M059J (cell line): Measurements from ENCODE around the gene EPHA7. TPM values are rescaled to one million over a fixed set of nuclear protein-coding genes. Genes with fewer than 3 reads are reported as not detected.

Source experiments
- DNase-seq: peaks from one replicate; pipeline ENCODE4 v3.0.0-alpha.2; 2012; ENCODE audit warnings: low read depth
- total RNA-seq: library from RNA; depleted of rRNA; stranded (reverse); fragments of >200 nt; shearing (Covaris generic); gene quantifications from 2 replicates; pipeline ENCODE4 v1.2.3, GENCODE V29; 2014; rRNA removed

EPHA7 gene
- not detected in 2 replicates for total RNA-seq

DNA sequence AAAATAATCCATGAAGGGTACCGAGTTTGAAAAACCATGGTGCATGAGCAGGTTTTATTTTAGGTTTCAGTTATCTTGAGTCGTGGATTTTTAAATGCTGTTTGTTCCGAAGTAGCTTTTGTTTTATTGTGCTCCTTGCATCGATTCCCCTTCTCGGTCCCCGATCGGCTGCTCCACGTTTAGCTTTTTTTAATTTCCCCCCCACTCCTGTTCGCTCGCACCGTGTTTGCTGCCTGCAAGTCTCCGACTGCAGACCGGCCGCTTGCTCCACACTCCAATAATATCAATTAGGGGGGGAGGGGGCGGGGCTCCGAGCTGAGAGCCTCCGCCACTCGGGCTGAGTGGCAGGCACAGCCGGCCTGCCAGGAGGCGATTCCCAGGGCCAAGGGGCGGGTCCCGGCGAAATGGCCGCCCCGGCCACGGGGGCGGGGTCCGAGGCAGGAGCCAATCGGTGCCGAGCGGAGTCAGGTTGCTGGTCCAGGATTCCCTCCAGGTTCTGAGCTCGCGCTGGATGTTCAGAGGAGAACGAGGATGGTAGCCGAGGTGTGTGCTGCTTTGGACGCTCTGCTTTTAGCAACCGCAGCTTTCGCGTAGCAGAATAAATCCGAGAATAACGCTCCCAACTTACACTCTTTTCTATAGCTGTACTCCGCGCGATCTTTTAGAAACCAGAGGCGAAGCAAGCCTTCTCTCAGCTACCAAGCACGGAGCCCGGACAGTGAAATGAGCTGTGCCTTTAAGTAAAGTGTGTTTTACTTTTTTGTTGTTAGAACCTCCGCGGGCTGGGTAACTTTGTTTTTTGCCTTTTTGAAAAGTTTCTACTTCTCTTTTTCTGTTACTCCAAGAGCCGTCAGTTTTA lies at the start of gene EPHA7:
Gene EPHA7, minus strand, starts transcription at position 256 of the 859 bp plus-strand sequence. Its CDS starts 218 bp downstream, at position 38.
- DNase-seq: peak; percentile 76

- DNase-seq: no peak
Measured at GRCh38 chr6:93468291-93468690, 48.9 kb upstream of the EPHA7 start.

DNA sequence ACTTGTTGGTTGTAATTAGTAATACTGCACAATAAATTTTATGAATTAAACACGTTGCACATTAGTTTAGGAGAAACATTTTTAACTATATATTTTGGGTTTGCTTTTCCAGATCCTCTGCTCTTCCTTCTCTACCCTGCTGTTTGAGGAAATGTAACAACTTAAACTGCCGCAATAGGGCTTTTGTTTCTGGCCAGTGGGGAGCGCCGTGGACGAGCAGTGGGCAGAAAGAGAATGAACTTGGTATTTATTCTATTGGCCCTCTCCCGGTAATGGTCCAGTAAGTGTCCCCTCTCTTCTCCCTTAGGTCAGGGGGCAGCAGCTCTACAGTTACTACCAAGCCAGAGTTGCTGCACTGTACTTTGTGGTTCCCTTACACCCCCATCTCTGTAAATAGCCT lies 35.2 kb upstream of the EPHA7 start:
- no peak for DNase-seq

GRCh38 chr6:93453956-93454355 lies 34.6 kb upstream of the EPHA7 start:
- DNase-seq: no peak

- no peak for DNase-seq
Measured at GRCh38 chr6:93447874-93448273, 28.5 kb upstream of the EPHA7 start.

GRCh38 chr6:93437491-93437890 lies 18.1 kb upstream of the EPHA7 start:
- DNase-seq: no peak

GRCh38 chr6:93433592-93433991 lies 14.2 kb upstream of the EPHA7 start:
- DNase-seq: no peak

DNA sequence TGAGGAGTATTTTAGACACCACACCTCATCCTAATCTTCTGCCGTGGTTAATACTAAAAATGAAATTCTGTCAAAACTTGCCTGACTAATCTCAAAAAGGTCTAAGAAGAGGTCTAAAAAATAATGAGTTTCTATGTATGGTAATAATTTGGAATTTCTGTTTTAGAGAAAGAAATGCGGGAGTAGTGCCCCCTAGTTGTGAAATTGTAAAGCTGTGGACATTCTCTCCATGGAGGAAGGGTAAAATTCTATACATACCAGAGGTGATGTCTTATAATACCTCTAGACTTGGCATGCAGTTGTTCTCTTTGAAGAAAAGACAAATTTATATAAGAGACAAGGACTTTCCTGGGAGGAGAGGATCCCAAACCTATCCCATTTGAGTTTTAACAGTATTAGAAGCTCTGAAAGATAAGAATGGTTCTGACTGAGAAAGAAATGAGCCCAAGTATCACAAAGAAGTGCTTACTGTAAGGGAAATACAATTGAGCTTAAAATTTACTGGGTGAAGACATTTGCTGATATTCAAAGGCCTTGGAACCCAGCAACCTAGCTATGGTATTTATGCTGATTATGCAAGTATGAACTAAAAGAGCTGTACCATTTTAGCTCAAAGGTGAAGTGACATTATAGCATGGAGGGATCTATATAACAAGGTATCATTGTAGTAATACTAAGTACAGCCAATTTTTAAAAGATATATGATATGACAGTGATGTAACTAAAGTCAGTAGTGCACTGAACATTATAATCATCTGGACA lies 5.1 kb upstream of the EPHA7 start:
- no peak for DNase-seq

- DNase-seq: peak; percentile 21
Measured at GRCh38 chr6:93423542-93423941, 4.2 kb upstream of the EPHA7 start.

- no peak for DNase-seq
Measured at GRCh38 chr6:93420163-93420795, 920 bp upstream of the EPHA7 start.

- no peak for DNase-seq
Measured at GRCh38 chr6:93418408-93419303, 703 bp downstream of the EPHA7 start.

GRCh38 chr6:93418033-93418407 lies 1.3 kb downstream of the EPHA7 start:
- DNase-seq: no peak

DNA sequence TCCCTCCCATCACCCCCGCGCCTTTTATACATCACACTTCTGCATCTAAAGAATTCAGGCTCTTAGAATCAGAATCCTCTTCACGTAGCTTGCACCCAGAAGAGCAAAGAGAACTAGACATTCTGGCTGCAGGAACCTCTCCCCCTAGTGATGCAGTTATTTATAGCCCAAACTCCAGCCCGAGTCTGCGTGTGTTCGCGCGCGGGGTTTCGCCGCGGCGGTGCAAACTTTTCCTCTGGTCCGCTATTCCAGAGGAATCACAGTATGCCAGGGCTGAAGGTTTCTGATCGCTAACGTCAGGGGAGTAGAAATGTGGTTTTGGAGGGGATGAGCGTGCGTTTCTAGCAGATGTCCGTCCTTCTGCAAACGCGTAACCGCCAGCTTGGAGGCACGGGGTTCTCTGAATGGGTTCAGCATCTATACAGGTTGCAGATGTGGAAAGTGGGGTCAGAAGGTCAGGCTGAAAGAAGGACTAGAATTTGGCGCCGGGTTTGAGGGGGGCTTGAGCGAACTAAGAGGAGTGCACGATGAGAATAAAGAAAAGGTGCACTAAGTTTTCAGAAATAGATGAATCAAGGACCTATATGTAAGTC lies 1.8 kb downstream of the EPHA7 start:
- no peak for DNase-seq

- DNase-seq: peak; percentile 6
Measured at GRCh38 chr6:93416571-93417420, 2.6 kb downstream of the EPHA7 start.

GRCh38 chr6:93413190-93413589 lies 6.2 kb downstream of the EPHA7 start:
- DNase-seq: no peak

GRCh38 chr6:93412452-93412851 lies 6.9 kb downstream of the EPHA7 start:
- no peak for DNase-seq

DNA sequence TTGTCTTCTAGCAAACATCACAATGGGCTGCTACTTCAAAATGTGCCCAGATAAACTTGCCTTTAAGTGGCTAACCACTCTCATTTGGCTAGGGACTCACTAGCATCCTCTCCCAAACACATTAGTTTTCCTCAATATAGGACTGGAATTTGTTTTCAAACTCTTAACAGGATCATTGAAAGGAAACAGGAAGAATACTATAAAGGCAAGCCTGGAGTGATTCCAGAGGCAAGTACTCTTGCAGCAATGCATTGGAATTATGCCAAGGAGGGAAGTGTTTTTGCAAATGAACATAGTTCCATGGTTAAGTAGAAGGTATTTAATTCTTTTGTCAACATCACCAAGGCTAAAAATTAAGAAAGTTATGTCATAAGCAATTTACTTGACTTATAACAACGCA lies 12.2 kb downstream of the EPHA7 start:
- no peak for DNase-seq

DNA sequence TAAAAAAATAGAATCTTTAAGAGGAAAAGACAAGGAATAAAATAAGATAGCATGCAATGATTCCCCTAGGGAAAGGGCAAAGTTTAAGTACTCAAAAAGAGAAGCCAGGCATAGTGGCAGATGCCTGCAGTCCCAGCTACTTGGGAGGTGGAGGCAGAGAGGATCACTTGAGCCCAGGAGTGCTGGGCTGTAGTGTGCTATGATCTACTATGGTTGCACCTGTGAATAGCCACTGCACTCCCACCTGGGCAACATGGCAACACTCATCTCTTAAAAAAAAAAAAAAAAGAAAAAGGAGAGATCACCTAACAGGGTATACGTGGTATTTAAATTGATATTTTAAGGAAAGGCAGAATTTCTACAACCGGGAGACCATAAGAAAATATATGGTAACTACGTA lies 16.0 kb downstream of the EPHA7 start:
- DNase-seq: no peak

DNA sequence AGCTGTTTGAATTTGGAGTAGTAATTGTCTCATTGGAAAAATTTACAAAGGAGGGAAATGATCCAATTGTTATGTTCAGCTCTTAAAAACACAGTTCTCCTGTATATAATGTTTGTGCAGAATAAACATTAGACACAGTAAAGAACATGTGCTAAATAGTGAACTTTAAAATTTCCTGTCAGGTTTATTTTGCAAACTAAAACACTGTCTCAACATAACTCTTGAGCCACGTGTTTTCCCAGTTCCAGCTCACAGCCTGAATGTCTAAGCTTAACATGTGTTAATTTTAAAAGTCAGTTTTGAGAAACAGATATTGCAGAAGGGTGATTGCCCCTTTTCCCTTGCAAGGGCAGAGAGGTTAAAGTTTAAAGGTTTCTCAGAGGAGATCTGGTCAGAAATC lies 20.6 kb downstream of the EPHA7 start:
- DNase-seq: no peak

DNA sequence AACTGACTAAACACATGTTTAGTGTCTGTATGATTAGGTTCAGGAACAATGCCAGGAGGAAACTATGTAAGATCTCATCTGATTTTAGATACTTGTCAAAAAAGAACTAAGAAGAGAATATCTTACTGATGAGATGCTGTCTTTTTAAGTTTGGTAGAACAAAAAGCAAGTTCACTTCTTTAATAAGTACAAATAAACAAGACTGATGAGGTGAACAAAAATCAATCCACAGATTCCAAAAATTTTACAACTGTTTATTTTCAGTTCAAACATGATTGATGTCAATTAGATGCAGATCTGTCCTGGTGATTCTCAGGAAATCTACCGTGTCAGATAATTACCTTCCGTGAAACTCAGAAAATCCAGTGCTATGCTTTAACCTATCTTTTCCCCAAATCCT lies 24.9 kb downstream of the EPHA7 start:
- DNase-seq: no peak
